ENCODE results near the gene ZNF443. TPM values are rescaled to one million over a fixed set of nuclear protein-coding genes. Genes with fewer than 3 reads are reported as not detected.
"Not testable (repeated sequence)": the region's sequence is repeated elsewhere in the genome, so short reads cannot be mapped to it uniquely, and the experiment has no call there.

ZNF443 gene
- total and polyA plus RNA-seq, 12 donors, result 0.72 to 8.2 (median 3.5) TPM

GRCh38 chr19:12425888-12426274 lies 14.9 kb downstream of the ZNF443 start:
- Histone ChIP-seq H3K4me3 (no peak overlapping the region), H3K27ac (no peak overlapping the region), H3K27me3 (no peaks in the 10 kb centered on the region), H3K36me3 (replicated peaks in 1 of 2) (peaks cover 0 to 3% of the 10 kb centered on the region in 2 donors), H3K9me3 (replicated peaks in 1 of 3) (no peaks in the 10 kb centered on the region), H3K4me1 (replicated peaks in 1 of 2) (no peaks in the 10 kb centered on the region)
- 90 to 98% (median 96%) methylated on average over 4 of the region's 4 CpGs for WGBS, 4 donors
- intact Hi-C loops (cut with DNase I), result no loop called here
- DNase-seq, result no peak
- no peak for TF ChIP-seq POLR2A (IDR thresholded peaks at IDR 0.05)

GRCh38 chr19:12425236-12425887 lies 15.5 kb downstream of the ZNF443 start:
- Histone ChIP-seq H3K4me3 (no peak overlapping the region), H3K9me3 (replicated peaks in 1 of 3) (no peaks in the 10 kb centered on the region), H3K36me3 (replicated peaks in 1 of 2) (no peaks in the 10 kb centered on the region), H3K27me3 (no peaks in the 10 kb centered on the region), H3K27ac (no peak overlapping the region), H3K4me1 (replicated peaks in 1 of 2) (no peaks in the 10 kb centered on the region)
- no peak for TF ChIP-seq POLR2A (IDR thresholded peaks at IDR 0.05)
- no peak for TF ChIP-seq CTCF (IDR thresholded peaks at IDR 0.05)
- intact Hi-C loops (cut with DNase I), result no loop called here
- WGBS, 4 donors, result 80 to 98% (median 92%) methylated on average over 2 of the region's 2 CpGs
- DNase-seq, result no peak

- WGBS, 4 donors, result 92 to 96% (median 94%) methylated on average over 5 of the region's 5 CpGs
- DNase-seq; H3K36me3 ChIP-seq (replicated peaks in 1 of 2); H3K4me3 ChIP-seq; intact Hi-C loops (cut with DNase I); H3K9me3 ChIP-seq (replicated peaks in 1 of 3); H3K27ac ChIP-seq; H3K27me3 ChIP-seq; H3K4me1 ChIP-seq (replicated peaks in 1 of 2): not testable (repeated sequence)
Measured at GRCh38 chr19:12417273-12417672, 23.5 kb downstream of the ZNF443 start.

GRCh38 chr19:12411893-12412292 lies 28.9 kb downstream of the ZNF443 start:
- Histone ChIP-seq H3K27me3 (no peaks in the 10 kb centered on the region), H3K4me3 (no peak overlapping the region), H3K9me3 (replicated peaks in 1 of 3) (no peaks in the 10 kb centered on the region), H3K27ac (no peak overlapping the region), H3K36me3 (replicated peaks in 1 of 2) (no peaks in the 10 kb centered on the region), H3K4me1 (replicated peaks in 1 of 2) (no peaks in the 10 kb centered on the region)
- intact Hi-C loops (cut with DNase I), result no loop called here
- TF ChIP-seq POLR2A (IDR thresholded peaks at IDR 0.05) (no peak), CTCF (IDR thresholded peaks at IDR 0.05) (no peak)
- WGBS, 4 donors, result 94 to 100% (median 96%) methylated on average over 2 of the region's 2 CpGs
- no peak for DNase-seq

GRCh38 chr19:12400633-12401502 lies 40.0 kb downstream of the ZNF443 start, which contains the start of gene ZNF799:
Gene ZNF799 (minus strand): TSS chr19:12401271. CDS start chr19:12401070, 201 bp downstream.
- 0 to 1% (median 1%) methylated on average over 18 to 71 of the region's 71 CpGs for WGBS, 4 donors
- peak; percentile 97 to 99 (median 99) for DNase-seq
- Histone ChIP-seq H3K9me3 (replicated peaks in 1 of 3) (no peaks in the 10 kb centered on the region), H3K4me3 (peak within 1 kb of the TSS in 3 of 4 donors; percentile 32 to 91 (median 69)), H3K36me3 (replicated peaks in 1 of 2) (no peaks in the 10 kb centered on the region), H3K4me1 (replicated peaks in 1 of 2) (peaks cover 0 to 5% of the 10 kb centered on the region in 2 donors), H3K27ac (peak within 1 kb of the TSS; percentile 53 to 90 (median 85)), H3K27me3 (no peaks in the 10 kb centered on the region)
- TF ChIP-seq POLR2A (IDR thresholded peaks at IDR 0.05), result peak; percentile 25 to 79
- peak in 1 of 6 experiments; percentile 10 for TF ChIP-seq CTCF (IDR thresholded peaks at IDR 0.05)
- intact Hi-C loops (cut with DNase I), result no loop called here

Measured in adrenal gland (tissue), 12 donors.